ENCODE results near the gene ARSD. TPM values are rescaled to one million over a fixed set of nuclear protein-coding genes. Genes with fewer than 3 reads are reported as not detected.

ARSD gene
- total and polyA plus RNA-seq, 2 of the 8 experiments (the other 6 are each of a cell fraction or from before 2014, with no cell fraction given) = 1.8 to 3.2 TPM

GRCh38 chrX:2917767-2918166, 11.4 kb downstream of the ARSD start:
- Histone ChIP-seq H2BK12ac (ENCODE audit: low read depth, low read length) (no peak overlapping the region), H2BK15ac (ENCODE audit: low read length) (no peak overlapping the region), H4K91ac (replicated peaks; ENCODE audit: insufficient read length, low read length) (no peak overlapping the region), H3K4me3 (ENCODE audit: extremely low read depth in 1 of 4, insufficient read depth in 2 of 4, low read depth in 3 of 4, low read length in 4 of 4) (no peak overlapping the region), H3K23ac (ENCODE audit: insufficient read length) (no peak overlapping the region), H3K56ac (replicated peaks; ENCODE audit: insufficient read length, low read depth, low read length) (no peak overlapping the region), H2BK120ac (replicated peaks; ENCODE audit: low read depth, low read length) (no peak overlapping the region), H2BK20ac (ENCODE audit: low read length) (no peak overlapping the region), H3K27ac (ENCODE audit: low read depth, low read length) (no peak overlapping the region), H3K36me3 (ENCODE audit: control insufficient read depth in 2 of 4, insufficient read depth in 4 of 4, low read length in 3 of 4) (no peaks in the 10 kb centered on the region), H3K4ac (replicated peaks; ENCODE audit: insufficient read length, low read depth, low read length) (no peak overlapping the region), H3K9ac (replicated peaks in 1 of 4; ENCODE audit: extremely low read depth in 1 of 4, low read depth in 3 of 4, low read length in 3 of 4) (no peak overlapping the region), H2BK5ac (ENCODE audit: low read depth, low read length) (no peak overlapping the region), H2AK5ac (ENCODE audit: low read depth, low read length) (no peak overlapping the region), H3K18ac (ENCODE audit: extremely low read depth, low read length) (no peak overlapping the region), H3K9me3 (ENCODE audit: insufficient read depth in 2 of 2, low read depth in 1 of 2, low read length in 1 of 2) (no peaks in the 10 kb centered on the region), H3K27me3 (replicated peaks in 1 of 4; ENCODE audit: control insufficient read depth in 3 of 4, extremely low read depth in 1 of 4, insufficient read depth in 3 of 4, low read length in 3 of 4) (no peaks in the 10 kb centered on the region), H4K20me1 (replicated peaks in 1 of 2; ENCODE audit: control insufficient read depth in 1 of 2, insufficient read depth in 2 of 2, low read length in 2 of 2) (no peaks in the 10 kb centered on the region), H3K4me2 (ENCODE audit: insufficient read depth in 1 of 2, low read depth in 2 of 2, low read length in 2 of 2) (no peak overlapping the region), H3K4me1 (replicated peaks in 1 of 4; ENCODE audit: control insufficient read depth in 3 of 4, insufficient read depth in 4 of 4, low read length in 3 of 4) (peaks cover 0 to 4% (median 2%) of the 10 kb centered on the region in 4 experiments; a peak in 4 of 7 replicates), H3K79me2 (ENCODE audit: control insufficient read depth in 1 of 2, insufficient read depth in 2 of 2, low read length in 2 of 2) (no peaks in the 10 kb centered on the region), H4K5ac (ENCODE audit: insufficient read length, low read depth, low read length) (no peak overlapping the region), H4K8ac (ENCODE audit: extremely low read depth, insufficient read depth, low read length) (no peak overlapping the region), H3K14ac (ENCODE audit: insufficient read length) (no peak overlapping the region), H3K79me1 (ENCODE audit: low read depth, low read length) (no peaks in the 10 kb centered on the region), H2AFZ (ENCODE audit: low read length) (no peak overlapping the region), H3K23me2 (ENCODE audit: low read depth, low read length) (no peaks in the 10 kb centered on the region)
- 96% methylated on average over 18 of the region's 23 CpGs; no CpG with 5 or more reads in 1 of the 2 experiments for WGBS, 2 experiments (ENCODE audit: extremely low coverage in 1 of 2, insufficient coverage in 1 of 2, insufficient read length in 1 of 2, insufficient replicate concordance in 2 of 2, low coverage in 1 of 2, low lambda C conversion rate in 2 of 2, missing lambda C conversion rate in 1 of 2)
- CTCF ChIA-PET (ENCODE audit: partially characterized antibody) = no interaction called here
- DNase-seq (ENCODE audit: low read depth in 1 of 2, low spot score in 2 of 2) = no peak
- FAIRE-seq = no peak
- POLR2A ChIA-PET (ENCODE audit: partially characterized antibody) = no interaction called here
- TF ChIP-seq RFX5 (IDR thresholded peaks at IDR 0.05; ENCODE audit: borderline replicate concordance, low read depth, low read length) (no peak), RXRA (IDR thresholded peaks at IDR 0.05; ENCODE audit: insufficient read depth, low read depth, low read length) (no peak), SIN3A (conservative IDR thresholded peaks at IDR 0.05 in 1 of 2, IDR thresholded peaks at IDR 0.05 in 1 of 2; ENCODE audit: low read depth in 1 of 2, low read length in 2 of 2) (no peak), RAD21 (IDR thresholded peaks at IDR 0.05 in 1 of 2, conservative IDR thresholded peaks at IDR 0.05 in 1 of 2; ENCODE audit: low read depth in 2 of 2, low read length in 2 of 2) (no peak), CREB1 (IDR thresholded peaks at IDR 0.05) (no peak), FOSL1 (IDR thresholded peaks at IDR 0.05; ENCODE audit: insufficient read depth, low read depth, low read length) (no peak), SP1 (IDR thresholded peaks at IDR 0.05; ENCODE audit: low read depth, low read length) (no peak), USF2 (IDR thresholded peaks at IDR 0.05; ENCODE audit: low read length) (no peak), EGR1 (IDR thresholded peaks at IDR 0.05; ENCODE audit: borderline replicate concordance, low read depth, low read length) (no peak), BRCA1 (IDR thresholded peaks at IDR 0.05; ENCODE audit: low read depth, low read length) (no peak), CTCF (IDR thresholded peaks at IDR 0.05; ENCODE audit: control extremely low read depth in 1 of 3, insufficient read depth in 1 of 3, low read depth in 1 of 3, low read length in 3 of 3) (no peak)
